KBM-7 (cell line): Measurements from ENCODE around the gene ANTKMT.

Experiments
- DNase-seq: peaks from one replicate; pipeline ENCODE4 v3.0.0-alpha.2; 2015
- in situ Hi-C: fragments of 300-500 bp; cut with MboI; formaldehyde crosslinking; loops from 2 replicates; pipeline ENCODE4 v1.14.3; 2020; ENCODE audit warnings: low sequenced_read_pairs, low pct_unique_long_range_greater_than_20kb, mixed read lengths

The ANTKMT gene, protein sequence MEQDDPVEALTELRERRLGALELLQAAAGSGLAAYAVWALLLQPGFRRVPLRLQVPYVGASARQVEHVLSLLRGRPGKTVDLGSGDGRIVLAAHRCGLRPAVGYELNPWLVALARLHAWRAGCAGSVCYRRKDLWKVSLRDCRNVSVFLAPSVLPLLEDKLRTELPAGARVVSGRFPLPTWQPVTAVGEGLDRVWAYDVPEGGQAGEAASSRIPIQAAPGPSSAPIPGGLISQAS

DNA sequence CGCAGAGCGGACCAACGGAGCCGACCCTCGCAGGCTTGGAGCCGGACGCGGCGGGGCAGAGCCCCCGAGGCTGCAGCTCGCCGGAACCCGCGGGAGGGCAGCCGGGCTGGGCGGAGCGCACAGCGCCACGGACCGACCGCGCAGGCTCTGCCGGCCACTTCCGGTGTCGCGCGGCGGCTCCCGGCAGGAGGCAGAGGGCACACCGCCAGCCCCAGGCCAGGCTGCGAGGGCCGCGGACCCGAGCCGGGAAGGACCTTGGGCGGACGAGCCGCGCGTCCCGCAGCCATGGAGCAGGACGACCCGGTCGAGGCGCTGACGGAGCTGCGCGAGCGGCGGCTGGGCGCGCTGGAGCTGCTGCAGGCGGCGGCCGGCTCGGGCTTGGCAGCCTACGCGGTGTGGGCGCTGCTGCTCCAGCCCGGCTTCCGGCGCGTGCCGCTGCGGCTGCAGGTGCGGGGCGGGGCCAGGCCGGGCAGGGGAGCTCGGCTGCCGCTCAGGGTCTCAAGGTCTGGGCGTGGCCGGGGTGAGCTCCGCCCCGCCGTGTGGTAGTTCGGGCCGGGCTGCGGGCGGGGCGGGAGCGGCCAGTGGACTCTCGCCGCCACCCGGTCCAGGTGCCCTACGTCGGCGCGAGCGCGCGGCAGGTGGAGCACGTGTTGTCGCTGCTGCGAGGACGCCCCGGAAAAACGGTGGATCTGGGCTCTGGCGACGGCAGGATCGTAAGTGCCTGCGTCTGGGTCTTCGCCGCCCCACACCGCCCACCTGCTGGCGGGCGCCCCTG is at the start of gene ANTKMT:
TSS of gene ANTKMT (plus strand) at position 157 of the 775 bp plus-strand sequence. CDS start at position 286, 129 bp downstream.
- DNase-seq, result peak; percentile 90
- in situ Hi-C loops, result no loop called here

GRCh38 chr16:671353-672131 is 49.4 kb upstream of the ANTKMT start:
- in situ Hi-C loops, result no loop called here
- no peak for DNase-seq

GRCh38 chr16:672371-672770 is 48.6 kb upstream of the ANTKMT start:
- in situ Hi-C loops, result no loop called here
- DNase-seq, result no peak

DNA sequence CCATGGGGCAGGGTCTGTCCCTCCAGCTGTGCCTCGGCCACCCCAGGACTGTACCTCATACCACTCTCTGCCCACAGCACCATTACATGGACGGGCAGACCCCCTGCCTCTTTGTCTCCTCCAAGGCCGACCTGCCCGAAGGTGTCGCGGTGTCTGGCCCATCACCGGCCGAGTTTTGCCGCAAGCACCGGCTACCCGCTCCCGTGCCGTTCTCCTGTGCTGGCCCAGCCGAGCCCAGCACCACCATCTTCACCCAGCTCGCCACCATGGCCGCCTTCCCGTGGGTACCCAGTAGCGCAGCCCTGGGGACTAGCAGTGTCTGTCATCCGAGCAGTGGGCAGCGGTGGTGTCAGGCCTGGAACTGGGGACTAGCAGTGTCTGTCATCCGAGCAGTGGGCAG is 48.1 kb upstream of the ANTKMT start:
- in situ Hi-C loops, result no loop called here

GRCh38 chr16:673399-673991 is 47.5 kb upstream of the ANTKMT start:
- in situ Hi-C loops, result no loop called here
- DNase-seq, result no peak

More for the DNA sequence above, 48.1 kb upstream of the ANTKMT start:
- no peak for DNase-seq

- no peak for DNase-seq
- in situ Hi-C loops, result no loop called here
Measured at GRCh38 chr16:674214-674881, 46.6 kb upstream of the ANTKMT start.

GRCh38 chr16:674968-675883 is 45.7 kb upstream of the ANTKMT start, which contains the start of gene RHBDL1:
RHBDL1 (plus strand) TSS chr16:675671; CDS start chr16:675791, 120 bp downstream.
- DNase-seq, result no peak
- in situ Hi-C loops, result no loop called here

DNA sequence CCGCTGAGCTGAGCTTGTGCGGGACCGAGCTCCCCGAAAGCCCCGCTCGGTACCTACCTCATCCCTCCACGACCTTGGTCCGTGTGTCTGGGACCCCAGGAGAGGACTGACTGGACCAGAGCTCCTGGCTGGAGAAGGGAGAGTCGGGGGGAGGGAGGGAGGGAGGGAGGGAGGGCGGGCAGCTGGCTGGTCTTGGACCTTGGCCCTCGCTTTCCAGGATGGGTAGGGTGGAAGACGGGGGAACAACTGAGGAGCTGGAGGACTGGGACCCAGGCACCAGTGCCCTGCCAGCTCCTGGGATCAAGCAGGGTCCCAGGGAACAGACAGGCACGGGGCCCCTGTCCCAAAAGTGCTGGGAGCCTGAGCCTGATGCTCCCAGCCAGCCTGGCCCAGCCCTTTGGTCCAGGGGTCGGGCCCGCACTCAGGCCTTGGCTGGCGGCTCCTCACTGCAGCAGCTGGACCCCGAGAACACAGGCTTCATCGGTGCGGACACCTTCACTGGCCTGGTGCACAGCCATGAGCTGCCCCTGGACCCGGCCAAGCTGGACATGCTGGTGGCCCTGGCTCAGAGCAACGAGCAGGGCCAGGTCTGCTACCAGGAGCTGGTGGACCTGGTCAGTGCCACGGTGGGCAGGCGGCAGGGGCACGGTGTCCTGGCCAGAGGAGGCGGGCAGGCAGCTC is 44.9 kb upstream of the ANTKMT start:
- in situ Hi-C loops, result no loop called here
- DNase-seq, result no peak

GRCh38 chr16:676565-676902 is 44.4 kb upstream of the ANTKMT start:
- DNase-seq, result no peak
- in situ Hi-C loops, result no loop called here

GRCh38 chr16:676913-677312 is 44.0 kb upstream of the ANTKMT start:
- no peak for DNase-seq
- in situ Hi-C loops, result no loop called here

- no peak for DNase-seq
- in situ Hi-C loops, result no loop called here
Measured at GRCh38 chr16:677316-678190, 43.4 kb upstream of the ANTKMT start.

GRCh38 chr16:678209-678857 is 42.6 kb upstream of the ANTKMT start:
- in situ Hi-C loops, result no loop called here
- no peak for DNase-seq

GRCh38 chr16:678858-679813 is 41.8 kb upstream of the ANTKMT start:
- peak; percentile 55 for DNase-seq
- in situ Hi-C loops, result no loop called here

- in situ Hi-C loops, result no loop called here
- peak; percentile 83 for DNase-seq
Measured at GRCh38 chr16:679814-680624, 40.9 kb upstream of the ANTKMT start, which contains the start of gene STUB1. STUB1 (plus strand) TSS chr16:680410; CDS start chr16:680526, 116 bp downstream.
